Thoracic aorta (tissue), 2 donors: ENCODE measurements around the gene RNF115. TPM values are rescaled to one million over a fixed set of nuclear protein-coding genes. Genes with fewer than 3 reads are reported as not detected.

Experiments
- ATAC-seq: fragments of 150-250 bp; one replicate; pipeline ENCODE4 v1.8.0; 2017; ENCODE audit warnings: low read depth; ENCODE audit not compliant: insufficient number of reproducible peaks, low FRiP score
- DNase-seq: peaks from one replicate; pipeline ENCODE4 v3.0.0-alpha.2; 2020; ENCODE audit warnings: low spot score
- H3K27ac ChIP-seq, 2 donors: fragments of 200-600 bp; sonication (generic); 1 replicate in 1 of 2; 2 replicates in 1 of 2; pipeline ENCODE4 v1.5.1; 2016; ENCODE audit warnings: mild to moderate bottlenecking in 2 of 2, moderate library complexity in 2 of 2
- H3K27me3 ChIP-seq: fragments of 200-600 bp; sonication (generic); replicated peaks from 2 replicates; pipeline ENCODE4 v1.6.0; 2016; ENCODE audit warnings: mild to moderate bottlenecking; ENCODE audit not compliant: insufficient read depth
- H3K36me3 ChIP-seq: fragments of 200-600 bp; sonication (generic); one replicate; pipeline ENCODE4 v1.5.1; 2016
- H3K4me1 ChIP-seq, 2 donors: fragments of 200-600 bp; sonication (generic); 1 replicate in 1 of 2; 2 replicates in 1 of 2; pipeline versions ENCODE4 v1.5.1 to v1.6.0; 2016; ENCODE audit warnings: low read depth in 2 of 2, mild to moderate bottlenecking in 1 of 2; ENCODE audit not compliant: control insufficient read depth in 1 of 2
- H3K4me3 ChIP-seq: fragments of 200-600 bp; sonication (generic); 2 replicates; pipeline ENCODE4 v1.5.1; 2016; ENCODE audit warnings: mild to moderate bottlenecking
- H3K9me3 ChIP-seq: fragments of 200-600 bp; sonication (generic); 2 replicates; pipeline ENCODE4 v1.5.1; 2016
- CTCF ChIP-seq: fragments of 200-600 bp; sonication (generic); IDR thresholded peaks from one replicate; pipeline ENCODE4 v1.5.1; 2019; ENCODE audit warnings: antibody characterized with exemption
- total RNA-seq, 2 donors: library from RNA; depleted of rRNA; stranded (reverse); fragments of >200 nt; gene quantifications; one replicate each; pipeline versions ENCODE4 v1.1.0 to v1.2.3, GENCODE V29; 2016

Gene RNF115
- total RNA-seq, 2 donors from 2014 or later: 52.7 to 60.4 TPM

DNA sequence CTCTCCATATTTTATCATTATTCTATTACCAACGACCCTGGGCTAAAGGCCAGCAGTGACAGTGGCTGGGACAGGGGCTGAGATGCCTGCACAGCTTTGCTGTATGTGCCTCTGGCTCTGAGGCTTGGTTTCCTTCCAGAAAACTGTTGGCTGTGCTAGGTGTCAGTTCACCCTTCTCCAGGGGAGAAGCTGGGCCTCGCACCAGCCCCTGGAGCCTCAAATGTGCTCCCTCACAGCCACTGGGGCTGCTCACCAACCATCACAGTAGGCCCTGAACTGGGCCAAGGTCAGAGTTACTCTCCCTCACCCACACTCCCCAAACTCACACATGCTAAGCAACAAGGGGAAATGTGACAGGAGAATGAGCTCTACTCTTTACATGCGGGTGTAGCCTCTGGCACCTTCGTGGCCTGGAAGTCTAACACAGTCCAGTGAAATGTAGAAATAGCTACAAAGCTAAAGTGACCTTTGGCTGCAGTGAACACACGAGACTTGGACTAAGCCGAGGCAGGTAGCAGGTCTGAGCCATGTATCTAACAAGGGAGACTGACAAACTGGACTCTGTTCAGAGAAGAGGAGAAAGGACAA is 109.3 kb downstream of the RNF115 start:
- no peaks in the 10 kb centered on the region for H3K36me3 ChIP-seq
- no peaks in the 10 kb centered on the region for H3K27me3 ChIP-seq
- H3K27ac ChIP-seq: no peak overlapping the region
- ATAC-seq (no peak), DNase-seq (no peak)
- H3K4me1 ChIP-seq: no peaks in the 10 kb centered on the region
- H3K4me3 ChIP-seq: no peak overlapping the region
- H3K9me3 ChIP-seq: no peaks in the 10 kb centered on the region
- TF ChIP-seq CTCF: no peak

GRCh38 chr1:145711213-145711651 is 112.7 kb downstream of the RNF115 start:
- H3K27ac ChIP-seq: no peak overlapping the region
- no peaks in the 10 kb centered on the region for H3K4me1 ChIP-seq
- no peaks in the 10 kb centered on the region for H3K27me3 ChIP-seq
- no peak for TF ChIP-seq CTCF
- H3K36me3 ChIP-seq: no peaks in the 10 kb centered on the region
- H3K4me3 ChIP-seq: no peak overlapping the region
- ATAC-seq (no peak), DNase-seq (no peak)
- H3K9me3 ChIP-seq: no peaks in the 10 kb centered on the region

- H3K4me1 ChIP-seq: no peaks in the 10 kb centered on the region
- ATAC-seq (no peak), DNase-seq (no peak)
- no peak overlapping the region for H3K27ac ChIP-seq
- H3K4me3 ChIP-seq: no peak overlapping the region
- no peak for TF ChIP-seq CTCF
- no peaks in the 10 kb centered on the region for H3K9me3 ChIP-seq
- H3K36me3 ChIP-seq: no peaks in the 10 kb centered on the region
- no peaks in the 10 kb centered on the region for H3K27me3 ChIP-seq
Measured at GRCh38 chr1:145710291-145711027, 113.4 kb downstream of the RNF115 start.

DNA sequence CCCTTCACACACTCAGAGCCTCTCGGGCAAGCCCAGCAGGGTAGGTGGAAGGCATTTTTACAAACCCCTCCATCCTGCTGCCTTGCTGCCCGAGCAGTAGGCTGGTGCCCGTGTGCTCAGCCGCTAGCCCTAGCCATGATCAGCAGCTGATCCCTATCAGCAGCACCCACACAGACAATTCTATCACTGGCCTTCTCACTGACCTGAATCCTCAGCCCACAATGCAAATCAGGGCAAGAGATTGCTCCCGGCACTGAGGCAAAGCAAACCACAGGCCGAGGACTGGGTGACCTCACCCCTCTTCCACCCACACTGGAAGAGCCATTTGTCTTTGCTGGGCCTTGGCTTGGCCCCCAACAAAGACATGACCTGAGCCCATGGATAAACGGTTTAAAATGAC is 115.8 kb downstream of the RNF115 start:
- no peaks in the 10 kb centered on the region for H3K27me3 ChIP-seq
- H3K4me3 ChIP-seq: no peak overlapping the region
- no peaks in the 10 kb centered on the region for H3K4me1 ChIP-seq
- no peaks in the 10 kb centered on the region for H3K9me3 ChIP-seq
- ATAC-seq: no peak
- no peak for TF ChIP-seq CTCF
- H3K36me3 ChIP-seq: no peaks in the 10 kb centered on the region
- H3K27ac ChIP-seq: no peak overlapping the region
- DNase-seq: no peak

DNA sequence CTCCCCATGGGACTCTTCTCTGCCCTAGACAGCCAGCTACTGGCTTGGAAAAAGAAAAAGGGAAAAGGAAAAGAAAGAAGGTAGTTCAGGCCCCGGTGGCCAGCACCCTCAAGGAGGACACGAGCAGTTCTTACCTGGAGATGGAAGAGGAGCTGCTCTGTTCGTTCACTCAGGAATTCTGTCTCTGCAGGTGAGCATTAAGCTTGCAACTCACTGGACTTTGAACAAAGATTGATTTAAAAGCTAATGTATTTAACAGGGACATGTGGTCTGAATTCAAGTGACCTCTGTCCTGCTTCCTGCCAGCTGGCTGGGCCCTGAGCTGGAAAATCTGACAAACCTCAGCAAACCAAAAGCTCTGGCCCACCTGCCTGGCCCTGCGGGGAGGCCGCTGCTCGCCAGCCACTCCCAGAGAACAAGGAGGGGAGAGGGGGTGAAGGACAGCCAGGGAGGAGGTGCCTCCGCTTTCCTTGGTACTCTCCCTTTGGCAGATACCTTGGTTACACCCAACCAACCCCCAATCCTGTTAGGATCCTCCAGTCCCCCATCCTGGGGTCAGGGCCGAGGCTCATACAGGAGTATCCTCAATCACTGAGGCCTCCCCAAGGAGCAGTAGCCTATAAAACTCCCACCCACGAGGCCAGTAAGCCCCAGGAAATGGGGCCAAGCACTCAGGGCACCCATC is 116.6 kb downstream of the RNF115 start, which contains the start of gene PDZK1:
PDZK1 (minus strand) TSS at position 186 of the 685 bp plus-strand sequence. CDS start 19,347 bp downstream, outside the sequence.
- H3K4me1 ChIP-seq: no peaks in the 10 kb centered on the region
- H3K9me3 ChIP-seq: no peaks in the 10 kb centered on the region
- no peak within 1 kb of the TSS for H3K27ac ChIP-seq
- DNase-seq (no peak), ATAC-seq (no peak)
- no peak for TF ChIP-seq CTCF
- H3K4me3 ChIP-seq: no peak within 1 kb of the TSS
- no peaks in the 10 kb centered on the region for H3K36me3 ChIP-seq
- H3K27me3 ChIP-seq: no peaks in the 10 kb centered on the region
